PC-3 (cell line): ENCODE results near the gene ATP6V0E2. TPM values are rescaled to one million over a fixed set of nuclear protein-coding genes. Genes with fewer than 3 reads are reported as not detected.

Experiments used
- ATAC-seq: fragments of 200-7000 bp; cut with Tn5 transposase; 2 replicates; pipeline ENCODE4 v1.9.1; 2020; ENCODE audit warnings: mild to moderate bottlenecking, moderate library complexity
- BruUV-seq: library from RNA; stranded (reverse); fragments of 400-500 nt; replicated peaks from 2 replicates; lab custom pipeline; 2021; lab: Mats Ljungman, UMichigan
- CTCF ChIA-PET: fragments of 300-600 bp; sonication (Branson Sonifier 250); formaldehyde crosslinking; loops from one replicate; lab custom pipeline; 2022; ENCODE audit warnings: antibody characterized with exemption; lab: Charles Lee
- POLR2A ChIA-PET: fragments of 300-600 bp; sonication (Branson Sonifier 250); formaldehyde crosslinking; loops from one replicate; lab custom pipeline; 2022; ENCODE audit warnings: antibody characterized with exemption; ENCODE audit not compliant: unreplicated experiment; lab: Charles Lee
- DNase-seq: peaks from one replicate; pipeline ENCODE4 v3.0.0-alpha.2; 2015
- H2AFZ ChIP-seq: fragments of 300-600 bp; sonication (generic); 2 replicates; pipeline ENCODE4 v1.6.0; 2016; ENCODE audit warnings: antibody characterized with exemption, low read length
- H3F3A ChIP-seq: fragments of 300-600 bp; sonication (generic); one replicate; pipeline ENCODE4 v1.6.0; 2017; ENCODE audit warnings: antibody characterized with exemption, low read length, control low read depth, mild to moderate bottlenecking; ENCODE audit not compliant: unreplicated experiment
- H3K27ac ChIP-seq: fragments of 300-600 bp; sonication (generic); 2 replicates; pipeline ENCODE4 v1.5.1; 2016; ENCODE audit warnings: mild to moderate bottlenecking, low read length
- H3K27me3 ChIP-seq: fragments of 300-600 bp; sonication (generic); 2 replicates; pipeline ENCODE4 v1.6.1; 2016; ENCODE audit warnings: low read length, mixed read lengths
- H3K36me3 ChIP-seq: fragments of 300-600 bp; sonication (generic); 2 replicates; pipeline ENCODE4 v1.6.1; 2016; ENCODE audit warnings: low read depth, mixed run types, low read length, mixed read lengths
- H3K4me1 ChIP-seq: fragments of 300-600 bp; sonication (generic); 2 replicates; pipeline ENCODE4 v1.5.1; 2016; ENCODE audit warnings: low read length; ENCODE audit not compliant: insufficient read depth
- H3K4me2 ChIP-seq: fragments of 300-600 bp; sonication (generic); 2 replicates; pipeline ENCODE4 v1.6.0; 2016; ENCODE audit warnings: low read length
- H3K4me3 ChIP-seq: fragments of 300-600 bp; sonication (generic); 2 replicates; pipeline ENCODE4 v1.5.1; 2016; ENCODE audit warnings: mild to moderate bottlenecking, low read length, mixed read lengths
- H3K79me2 ChIP-seq: fragments of 300-600 bp; sonication (generic); 2 replicates; pipeline ENCODE4 v1.6.1; 2017; ENCODE audit warnings: low read length, mixed read lengths
- H3K9ac ChIP-seq: fragments of 300-600 bp; sonication (generic); 2 replicates; pipeline ENCODE4 v1.6.0; 2016; ENCODE audit warnings: mild to moderate bottlenecking, low read length
- H3K9me2 ChIP-seq: fragments of 300-600 bp; sonication (generic); replicated peaks from 2 replicates; pipeline ENCODE4 v1.6.1; 2016; ENCODE audit warnings: mixed run types, low read length, mixed read lengths
- H3K9me3 ChIP-seq: fragments of 300-600 bp; sonication (generic); 2 replicates; pipeline ENCODE4 v1.6.1; 2016; ENCODE audit warnings: low read length, mixed read lengths
- H4K20me1 ChIP-seq: fragments of 300-600 bp; sonication (generic); 2 replicates; pipeline ENCODE4 v1.6.1; 2016; ENCODE audit warnings: low read length, mixed read lengths
- CTCF ChIP-seq: fragments of 300-600 bp; sonication (generic); conservative IDR thresholded peaks from 2 replicates; pipeline ENCODE4 v1.5.1; 2017; ENCODE audit warnings: antibody characterized with exemption, low read depth, mild to moderate bottlenecking, low read length
- EZH2 ChIP-seq: fragments of 300-600 bp; sonication (generic); IDR thresholded peaks from one replicate; pipeline ENCODE4 v1.6.1; 2017; ENCODE audit warnings: antibody characterized with exemption, mild to moderate bottlenecking, low read length; ENCODE audit not compliant: unreplicated experiment
- EZH2phosphoT487 ChIP-seq: fragments of 300-600 bp; sonication (generic); IDR thresholded peaks from 2 replicates; pipeline ENCODE4 v1.6.1; 2018; ENCODE audit warnings: mild to moderate bottlenecking, antibody characterized with exemption, low read length, borderline replicate concordance
- intact Hi-C: fragments of 100-400 bp; cut with micrococcal nuclease; formaldehyde crosslinking; loops from 2 replicates; pipeline ENCODE4 v1.9.0; 2023
- total RNA-seq: library from RNA; depleted of rRNA; stranded (reverse); fragments of >200 nt; gene quantifications from 2 replicates; pipeline ENCODE4 v1.2.3, GENCODE V29; 2014

Gene ATP6V0E2
- total RNA-seq, 1 experiment from 2014 or later, result 78.2 TPM

GRCh38 chr7:149882248-149883047 is 8.7 kb downstream of the ATP6V0E2 start:
- no peaks in the 10 kb centered on the region for H3K27me3 ChIP-seq
- no TSS peak for BruUV-seq
- H3K36me3 ChIP-seq, result no peaks in the 10 kb centered on the region
- POLR2A ChIA-PET, result no interaction called here
- no peak overlapping the region for H3K4me3 ChIP-seq
- CTCF ChIA-PET, result no interaction called here
- no peaks in the 10 kb centered on the region for H3K9me2 ChIP-seq
- TF ChIP-seq EZH2, result no peak
- TF ChIP-seq EZH2phosphoT487, result no peak
- no peak for TF ChIP-seq CTCF
- H3K9me3 ChIP-seq, result no peaks in the 10 kb centered on the region
- H3K4me2 ChIP-seq, result no peak overlapping the region
- H4K20me1 ChIP-seq, result no peaks in the 10 kb centered on the region
- ATAC-seq (no peak), DNase-seq (no peak)
- H3K9ac ChIP-seq, result no peak overlapping the region
- intact Hi-C loops, result loop anchor here (5.0 to 10.0 kb wide), 2 partner anchors 162 to 395 kb away; no protein-coding TSS in a partner anchor
- H3F3A ChIP-seq, result no peaks in the 10 kb centered on the region
- no peak overlapping the region for H3K27ac ChIP-seq
- no peaks in the 10 kb centered on the region for H3K4me1 ChIP-seq
- no peak overlapping the region for H2AFZ ChIP-seq
- no peaks in the 10 kb centered on the region for H3K79me2 ChIP-seq

- no peaks in the 10 kb centered on the region for H3K36me3 ChIP-seq
- TF ChIP-seq EZH2phosphoT487, result no peak
- no peak for TF ChIP-seq EZH2
- TF ChIP-seq CTCF, result no peak
- no peak for DNase-seq
- H3K9me3 ChIP-seq, result no peaks in the 10 kb centered on the region
- H3K4me2 ChIP-seq, result no peak overlapping the region
- H3K79me2 ChIP-seq, result no peaks in the 10 kb centered on the region
- intact Hi-C loops, result loop anchor here (5.0 to 10.0 kb wide), 2 partner anchors 162 to 394 kb away; no protein-coding TSS in a partner anchor
- H3K4me1 ChIP-seq, result no peaks in the 10 kb centered on the region
- H3K4me3 ChIP-seq, result no peak overlapping the region
- H3K9ac ChIP-seq, result no peak overlapping the region
- no TSS peak for BruUV-seq
- POLR2A ChIA-PET, result no interaction called here
- no peak overlapping the region for H2AFZ ChIP-seq
- no peaks in the 10 kb centered on the region for H3K27me3 ChIP-seq
- H3K9me2 ChIP-seq, result no peaks in the 10 kb centered on the region
- H3K27ac ChIP-seq, result no peak overlapping the region
- no peak for ATAC-seq
- CTCF ChIA-PET, result no interaction called here
- no peaks in the 10 kb centered on the region for H4K20me1 ChIP-seq
- H3F3A ChIP-seq, result no peaks in the 10 kb centered on the region
Measured at GRCh38 chr7:149883048-149883438, 9.3 kb downstream of the ATP6V0E2 start.

GRCh38 chr7:149883452-149883861 is 9.7 kb downstream of the ATP6V0E2 start:
- POLR2A ChIA-PET, result no interaction called here
- intact Hi-C loops, result loop anchor here (5.0 to 10.0 kb wide), 2 partner anchors 161 to 394 kb away; no protein-coding TSS in a partner anchor
- no peak overlapping the region for H3K4me3 ChIP-seq

More at GRCh38 chr7:149883452-149883861, 9.7 kb downstream of the ATP6V0E2 start:
- Histone ChIP-seq H2AFZ (no peak overlapping the region), H4K20me1 (no peaks in the 10 kb centered on the region), H3K9me3 (no peaks in the 10 kb centered on the region), H3K27me3 (no peaks in the 10 kb centered on the region), H3K4me2 (no peak overlapping the region), H3K9me2 (no peaks in the 10 kb centered on the region), H3K79me2 (no peaks in the 10 kb centered on the region), H3K27ac (no peak overlapping the region), H3K36me3 (no peaks in the 10 kb centered on the region), H3K4me1 (no peaks in the 10 kb centered on the region), H3F3A (no peaks in the 10 kb centered on the region), H3K9ac (no peak overlapping the region)
- TF ChIP-seq EZH2 (no peak), CTCF (peak; percentile 68)
- peak; percentile 79 for ATAC-seq
- peak; percentile 47 for DNase-seq
- CTCF ChIA-PET, result no interaction called here
- no TSS peak for BruUV-seq
